HG02981 (cell line): Measurements from ENCODE around the gene FUT3.
"Not testable (repeated sequence)": the region's sequence is repeated elsewhere in the genome, so short reads cannot be mapped to it uniquely, and the experiment has no call there.

Experiments
- ATAC-seq: cut with Tn5 transposase; IDR thresholded peaks from one replicate; pipeline ENCODE4 v1.9.1; 2021; ENCODE audit warnings: mild to moderate bottlenecking, moderate library complexity; ENCODE audit not compliant: unreplicated experiment

Gene FUT3

GRCh38 chr19:5850189-5850588 is 1.1 kb downstream of the FUT3 start:
- no peak for ATAC-seq

GRCh38 chr19:5848621-5849020 is 2.6 kb downstream of the FUT3 start:
- not testable (repeated sequence) for ATAC-seq

GRCh38 chr19:5847846-5848245 is 3.4 kb downstream of the FUT3 start:
- not testable (repeated sequence) for ATAC-seq

GRCh38 chr19:5844456-5845433 is 6.5 kb downstream of the FUT3 start:
- no peak for ATAC-seq

GRCh38 chr19:5843295-5843927 is 7.8 kb downstream of the FUT3 start:
- no peak for ATAC-seq

- not testable (repeated sequence) for ATAC-seq
Observed at GRCh38 chr19:5841735-5842111, 9.5 kb downstream of the FUT3 start.

GRCh38 chr19:5839065-5840017 is 11.9 kb downstream of the FUT3 start, which contains the start of gene FUT6:
FUT6 (minus strand) TSS chr19:5839702; CDS start chr19:5832567, 7,135 bp downstream.
- no peak for ATAC-seq

- ATAC-seq, result no peak
Observed at GRCh38 chr19:5838353-5839064, 12.7 kb downstream of the FUT3 start.

- no peak for ATAC-seq
Observed at GRCh38 chr19:5837761-5838352, 13.4 kb downstream of the FUT3 start.

GRCh38 chr19:5832527-5833216 is 18.6 kb downstream of the FUT3 start:
- no peak for ATAC-seq

- ATAC-seq, result no peak
Observed at GRCh38 chr19:5832061-5832460, 19.2 kb downstream of the FUT3 start.

GRCh38 chr19:5831159-5831558 is 20.1 kb downstream of the FUT3 start:
- no peak for ATAC-seq

- no peak for ATAC-seq
Observed at GRCh38 chr19:5829567-5830310, 21.5 kb downstream of the FUT3 start.

- ATAC-seq, result no peak
Observed at GRCh38 chr19:5828661-5829566, 22.3 kb downstream of the FUT3 start.

GRCh38 chr19:5827891-5828660 is 23.2 kb downstream of the FUT3 start:
- peak; percentile 58 for ATAC-seq

- ATAC-seq, result no peak
Observed at GRCh38 chr19:5827342-5827890, 23.8 kb downstream of the FUT3 start.
